ENCODE measurements around the gene FGF18.

GRCh38 chr5:171462136-171462927 is 42.9 kb downstream of the FGF18 start:
- TF ChIP-seq CTCF (IDR thresholded peaks at IDR 0.05; ENCODE audit: low read depth, low read length): no peak
- TF ChIP-seq EZH2phosphoT487 (IDR thresholded peaks at IDR 0.05; ENCODE audit: low read depth): no peak
